Glutamatergic neuron (in vitro differentiated cells): ENCODE results near the gene LDLRAD3. TPM values are rescaled to one million over a fixed set of nuclear protein-coding genes. Genes with fewer than 3 reads are reported as not detected.

Experiments used
- DNase-seq: peaks from one replicate; pipeline ENCODE4 v3.0.0; 2022
- H3K27ac Mint-ChIP-seq: one replicate; pipeline ENCODE4 v1.8.0; 2020; ENCODE audit warnings: mild to moderate bottlenecking, mixed read lengths, inconsistent platforms; ENCODE audit not compliant: unreplicated experiment
- H3K27me3 Mint-ChIP-seq: one replicate; pipeline ENCODE4 v1.8.0; 2020; ENCODE audit warnings: mild to moderate bottlenecking, moderate library complexity, mixed read lengths, inconsistent platforms; ENCODE audit not compliant: unreplicated experiment
- H3K36me3 Mint-ChIP-seq: one replicate; pipeline ENCODE4 v1.8.0; 2020; ENCODE audit warnings: mild to moderate bottlenecking, mixed read lengths, inconsistent platforms; ENCODE audit not compliant: unreplicated experiment
- H3K4me1 Mint-ChIP-seq: one replicate; pipeline ENCODE4 v1.8.0; 2020; ENCODE audit warnings: mild to moderate bottlenecking, low read depth, mixed read lengths, inconsistent platforms; ENCODE audit not compliant: unreplicated experiment
- H3K4me3 Mint-ChIP-seq: one replicate; pipeline ENCODE4 v1.8.0; 2020; ENCODE audit warnings: mild to moderate bottlenecking, mixed read lengths, inconsistent platforms; ENCODE audit not compliant: unreplicated experiment
- H3K9me3 Mint-ChIP-seq: one replicate; pipeline ENCODE4 v1.8.0; 2020; ENCODE audit warnings: mild to moderate bottlenecking, moderate library complexity, mixed read lengths, inconsistent platforms; ENCODE audit not compliant: unreplicated experiment
- total RNA-seq: library from RNA; stranded (reverse); fragmentation: NEBNext Ultra II Directional; extraction: Animal tissue kit (Norgen Biotek cat#: 25700); gene quantifications from one replicate; pipeline ENCODE4 v1.2.1, GENCODE V29; 2021; ENCODE audit not compliant: unreplicated experiment
- TF ChIP-seq, protein P1 (sequence below): fragments of 200-600 bp; sonication (generic); IDR thresholded peaks from one replicate; pipeline ENCODE4 v1.5.0; 2021; ENCODE audit not compliant: partially characterized antibody, unreplicated experiment

LDLRAD3 gene
- total RNA-seq, 1 donor from 2014 or later, result 59.9 TPM

DNA sequence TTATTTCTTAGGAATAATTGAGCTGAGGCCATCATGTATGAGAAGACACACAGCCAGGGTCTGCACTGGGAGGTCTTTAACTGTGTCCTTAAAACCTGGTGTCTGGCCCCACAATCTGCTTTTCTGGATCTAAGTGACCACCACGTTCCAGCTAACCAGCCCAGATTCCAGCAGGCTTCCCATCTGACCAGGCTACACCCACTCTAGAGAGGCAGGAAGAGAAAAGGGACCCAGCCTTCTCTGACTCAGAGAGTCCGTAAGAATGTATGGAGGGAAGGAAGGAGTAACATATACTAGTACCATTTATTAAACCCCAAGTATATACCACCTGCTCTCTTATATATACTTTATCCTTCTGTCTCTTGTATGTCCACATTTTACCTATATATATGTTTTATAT is 80.1 kb downstream of the LDLRAD3 start:
- DNase-seq, result no peak
- Mint-ChIP-seq H3K4me3 (no peak overlapping the region), H3K36me3 (no peaks in the 10 kb centered on the region), H3K9me3 (no peaks in the 10 kb centered on the region), H3K4me1 (peaks cover 22% of the 10 kb centered on the region), H3K27me3 (no peaks in the 10 kb centered on the region), H3K27ac (no peak overlapping the region)
- TF ChIP-seq, protein P1, sequence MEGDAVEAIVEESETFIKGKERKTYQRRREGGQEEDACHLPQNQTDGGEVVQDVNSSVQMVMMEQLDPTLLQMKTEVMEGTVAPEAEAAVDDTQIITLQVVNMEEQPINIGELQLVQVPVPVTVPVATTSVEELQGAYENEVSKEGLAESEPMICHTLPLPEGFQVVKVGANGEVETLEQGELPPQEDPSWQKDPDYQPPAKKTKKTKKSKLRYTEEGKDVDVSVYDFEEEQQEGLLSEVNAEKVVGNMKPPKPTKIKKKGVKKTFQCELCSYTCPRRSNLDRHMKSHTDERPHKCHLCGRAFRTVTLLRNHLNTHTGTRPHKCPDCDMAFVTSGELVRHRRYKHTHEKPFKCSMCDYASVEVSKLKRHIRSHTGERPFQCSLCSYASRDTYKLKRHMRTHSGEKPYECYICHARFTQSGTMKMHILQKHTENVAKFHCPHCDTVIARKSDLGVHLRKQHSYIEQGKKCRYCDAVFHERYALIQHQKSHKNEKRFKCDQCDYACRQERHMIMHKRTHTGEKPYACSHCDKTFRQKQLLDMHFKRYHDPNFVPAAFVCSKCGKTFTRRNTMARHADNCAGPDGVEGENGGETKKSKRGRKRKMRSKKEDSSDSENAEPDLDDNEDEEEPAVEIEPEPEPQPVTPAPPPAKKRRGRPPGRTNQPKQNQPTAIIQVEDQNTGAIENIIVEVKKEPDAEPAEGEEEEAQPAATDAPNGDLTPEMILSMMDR, result no peak

DNA sequence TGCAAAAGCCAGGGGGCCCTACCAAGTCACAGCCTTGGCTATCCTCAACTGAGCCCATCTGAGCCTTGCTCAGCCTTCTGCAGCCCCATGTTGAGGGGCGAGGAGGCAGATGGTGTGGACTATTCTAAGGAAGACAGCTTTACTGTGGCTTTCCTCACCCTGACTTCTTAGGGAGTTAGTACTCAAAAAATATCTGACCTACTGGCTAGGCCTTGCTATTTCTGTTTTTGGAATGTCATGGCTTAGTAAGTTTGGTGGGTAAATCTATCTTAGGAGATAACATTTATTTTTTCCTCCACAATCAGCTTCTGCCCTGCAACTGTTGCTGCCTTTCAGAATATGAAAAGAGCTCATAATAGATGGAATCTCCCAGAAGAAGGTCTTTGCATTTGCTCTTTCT is 80.9 kb downstream of the LDLRAD3 start:
- no peaks in the 10 kb centered on the region for H3K9me3 Mint-ChIP-seq
- no peaks in the 10 kb centered on the region for H3K27me3 Mint-ChIP-seq
- H3K4me1 Mint-ChIP-seq, result peaks cover 17% of the 10 kb centered on the region
- TF ChIP-seq, protein P1, result no peak
- H3K27ac Mint-ChIP-seq, result no peak overlapping the region
- no peaks in the 10 kb centered on the region for H3K36me3 Mint-ChIP-seq
- DNase-seq, result no peak
- H3K4me3 Mint-ChIP-seq, result no peak overlapping the region

DNA sequence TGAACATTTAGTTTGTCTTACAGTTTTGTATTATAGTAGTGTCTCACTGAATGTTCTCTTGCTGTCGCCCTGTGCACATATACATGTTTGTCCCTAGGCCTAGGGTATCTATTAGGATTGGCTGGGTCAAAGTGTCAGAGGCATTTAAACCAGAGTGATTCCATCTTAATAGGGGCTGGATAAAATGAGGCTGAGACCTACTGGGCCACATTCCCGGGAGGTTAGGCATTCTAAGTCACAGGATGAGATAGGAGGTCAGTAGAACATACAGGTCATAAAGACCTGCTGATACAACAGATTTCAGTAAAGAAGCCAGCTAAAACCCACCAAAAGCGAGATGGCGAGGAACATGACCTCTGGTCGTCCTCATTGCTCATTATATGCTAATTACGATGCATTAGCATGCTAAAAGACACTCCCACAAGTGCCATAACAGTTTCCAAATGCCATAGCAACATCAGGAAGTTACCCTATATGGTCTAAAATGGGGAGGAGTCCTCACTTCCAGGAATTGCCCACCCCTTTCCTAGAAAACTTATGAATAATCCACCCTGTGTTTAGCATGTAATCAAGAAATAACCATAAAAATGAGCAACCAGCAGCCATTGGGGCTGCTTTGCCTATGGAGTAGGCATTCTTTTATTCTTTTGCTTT is 82.6 kb downstream of the LDLRAD3 start:
- TF ChIP-seq, protein P1, result no peak
- no peak overlapping the region for H3K4me3 Mint-ChIP-seq
- H3K4me1 Mint-ChIP-seq, result peaks cover 26% of the 10 kb centered on the region
- H3K9me3 Mint-ChIP-seq, result peaks cover 8% of the 10 kb centered on the region
- H3K36me3 Mint-ChIP-seq, result no peaks in the 10 kb centered on the region
- no peak for DNase-seq
- H3K27me3 Mint-ChIP-seq, result no peaks in the 10 kb centered on the region
- H3K27ac Mint-ChIP-seq, result no peak overlapping the region

DNA sequence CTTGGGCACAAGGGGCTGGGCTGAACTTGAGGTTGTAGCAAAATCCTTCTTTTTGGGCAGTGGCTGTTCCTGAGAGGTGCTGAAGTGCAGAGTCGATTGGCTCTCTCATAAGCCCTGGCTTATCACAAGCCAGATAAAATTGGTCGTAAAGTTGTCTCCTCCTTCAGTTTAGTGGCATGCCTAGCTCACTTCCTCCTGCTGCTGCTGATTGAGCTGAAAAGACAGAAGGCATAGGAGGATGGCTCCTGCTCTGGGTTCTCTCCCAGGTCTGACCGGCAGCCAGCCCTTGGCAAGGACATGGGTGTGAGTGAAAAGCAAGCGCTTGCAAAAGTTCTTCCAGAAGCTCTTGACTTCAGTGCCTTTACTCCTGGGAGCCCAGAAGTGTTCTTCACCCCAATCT is 83.9 kb downstream of the LDLRAD3 start:
- H3K36me3 Mint-ChIP-seq, result peaks cover 6% of the 10 kb centered on the region
- DNase-seq, result no peak
- H3K27ac Mint-ChIP-seq, result peak overlapping the region; percentile 23
- H3K4me3 Mint-ChIP-seq, result no peak overlapping the region
- peaks cover 2% of the 10 kb centered on the region for H3K27me3 Mint-ChIP-seq
- TF ChIP-seq, protein P1, result no peak
- H3K4me1 Mint-ChIP-seq, result peaks cover 31% of the 10 kb centered on the region
- H3K9me3 Mint-ChIP-seq, result peaks cover 12% of the 10 kb centered on the region

DNA sequence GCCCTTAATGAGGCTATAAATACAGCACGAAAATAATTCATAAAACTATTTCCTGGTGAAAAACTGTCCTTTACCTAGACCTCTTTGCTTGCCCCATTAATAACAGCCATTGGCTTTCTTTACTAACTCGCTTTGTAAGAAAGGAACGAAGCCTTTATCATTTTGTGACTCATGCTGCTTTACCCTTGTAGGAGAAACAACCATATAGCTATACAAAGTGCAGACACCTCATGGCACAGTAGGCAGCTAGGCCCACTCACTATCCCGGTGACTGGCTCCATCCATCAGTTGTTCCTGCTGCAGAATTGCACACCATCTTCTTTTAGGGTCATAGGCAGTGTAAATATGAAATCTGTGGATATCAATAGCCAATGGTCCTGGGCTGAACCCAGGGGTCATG is 85.8 kb downstream of the LDLRAD3 start:
- Mint-ChIP-seq H3K4me1 (peaks cover 22% of the 10 kb centered on the region), H3K36me3 (peaks cover 15% of the 10 kb centered on the region), H3K4me3 (no peak overlapping the region), H3K27ac (peak overlapping the region; percentile 85), H3K9me3 (peaks cover 23% of the 10 kb centered on the region), H3K27me3 (peaks cover 7% of the 10 kb centered on the region)
- no peak for DNase-seq
- TF ChIP-seq, protein P1, result no peak
